ENCODE results near the gene EVC2. TPM values are rescaled to one million over a fixed set of nuclear protein-coding genes. Genes with fewer than 3 reads are reported as not detected.

EVC2 gene
- polyA plus RNA-seq, 6 donors from 2014 or later: 0.05 to 0.29 (median 0.13) TPM; not detected in 2

DNA sequence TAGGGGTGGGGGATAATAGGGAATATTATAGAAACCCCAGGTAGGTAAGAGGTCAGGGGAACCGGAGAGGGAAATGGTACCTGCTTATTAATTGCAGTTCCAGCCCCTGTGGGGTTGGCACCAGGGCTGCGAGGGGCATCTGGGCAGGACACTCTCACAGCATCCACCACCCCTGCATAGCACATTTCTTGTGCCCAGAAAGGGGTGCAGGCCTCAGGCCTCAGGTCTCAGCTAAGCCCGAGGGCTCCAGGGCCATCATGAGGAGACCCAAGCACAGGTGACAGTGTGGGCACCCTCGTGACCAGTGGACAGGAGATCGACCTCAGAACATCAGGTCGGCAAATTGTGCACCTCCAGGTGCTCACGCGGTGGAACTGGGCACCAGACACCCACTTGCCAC, 164.7 kb downstream of the EVC2 start:
- Mint-ChIP-seq H3K4me3 (no peak overlapping the region), H3K27ac (no peak overlapping the region), H3K27me3 (peaks cover 0 to 7% (median 0%) of the 10 kb centered on the region in 3 donors), H3K4me1 (peaks cover 0 to 3% (median 0%) of the 10 kb centered on the region in 3 donors), H3K36me3 (no peaks in the 10 kb centered on the region), H3K9me3 (peaks cover 0 to 9% (median 0%) of the 10 kb centered on the region in 7 donors)
- ATAC-seq (ENCODE audit: low read depth in 2 of 2) (no peak), DNase-seq (no peak)

DNA sequence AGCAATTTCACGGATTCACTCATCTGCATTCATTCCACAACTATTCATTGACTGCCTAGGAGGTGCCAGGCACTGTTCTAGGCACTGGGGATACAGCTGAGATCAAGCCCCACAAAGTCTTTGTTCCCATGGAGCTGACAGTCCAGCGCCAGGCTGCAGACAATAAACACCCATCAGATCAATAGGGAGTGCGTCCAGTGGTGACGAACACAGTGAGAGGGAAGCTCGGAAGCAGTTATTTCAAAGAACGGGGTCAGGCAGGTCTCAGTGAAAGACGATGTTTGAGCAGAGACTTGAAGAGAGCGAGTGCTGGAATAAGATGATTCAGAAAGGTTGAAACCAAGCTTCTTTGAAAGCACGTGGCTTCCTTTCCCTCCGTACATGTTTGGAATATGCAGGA, 167.2 kb downstream of the EVC2 start:
- Mint-ChIP-seq H3K9me3 (peaks cover 0 to 14% (median 0%) of the 10 kb centered on the region in 7 donors), H3K4me3 (no peak overlapping the region), H3K36me3 (no peaks in the 10 kb centered on the region), H3K27ac (peak overlapping the region in 1 of 6 donors; percentile 19), H3K27me3 (peaks cover 0 to 7% (median 0%) of the 10 kb centered on the region in 3 donors), H3K4me1 (peaks cover 0 to 3% (median 0%) of the 10 kb centered on the region in 3 donors)
- ATAC-seq (ENCODE audit: low read depth in 2 of 2): no peak
- DNase-seq: no peak

GRCh38 chr4:5539584-5539983, 168.8 kb downstream of the EVC2 start:
- H3K36me3 Mint-ChIP-seq: peaks cover 0 to 9% of the 10 kb centered on the region in 2 donors
- DNase-seq: no peak
- H3K9me3 Mint-ChIP-seq: peaks cover 7 to 25% (median 9%) of the 10 kb centered on the region in 7 donors
- H3K4me3 Mint-ChIP-seq: no peak overlapping the region
- no peak overlapping the region for H3K27ac Mint-ChIP-seq
- H3K4me1 Mint-ChIP-seq: no peaks in the 10 kb centered on the region
- no peak for ATAC-seq (ENCODE audit: low read depth in 2 of 2)
- peaks cover 0 to under 1% (median 0%) of the 10 kb centered on the region in 3 donors for H3K27me3 Mint-ChIP-seq

DNA sequence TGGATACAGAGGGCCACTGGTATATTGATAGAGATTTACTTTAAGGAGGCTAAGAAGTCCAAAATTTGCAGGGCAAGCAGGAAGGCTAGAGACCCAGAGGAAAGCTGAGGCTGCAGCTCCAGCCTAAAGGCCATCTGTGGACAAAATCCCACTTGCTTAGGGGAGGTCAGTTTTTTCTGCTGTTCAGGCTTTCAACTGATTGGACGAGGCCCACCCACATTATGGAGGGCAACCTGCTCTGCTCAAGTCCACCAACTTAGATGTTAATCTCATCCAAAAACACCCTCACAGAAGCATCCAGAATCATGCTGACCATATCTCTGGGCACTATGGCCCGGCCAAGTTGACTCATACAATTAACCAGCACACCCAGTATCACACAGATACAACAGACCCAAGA, 176.3 kb downstream of the EVC2 start:
- peaks cover 12 to 33% (median 16%) of the 10 kb centered on the region in 7 donors for H3K9me3 Mint-ChIP-seq
- H3K36me3 Mint-ChIP-seq: peaks cover 0 to 17% of the 10 kb centered on the region in 2 donors
- no peaks in the 10 kb centered on the region for H3K27me3 Mint-ChIP-seq
- no peaks in the 10 kb centered on the region for H3K4me1 Mint-ChIP-seq
- ATAC-seq (ENCODE audit: low read depth in 2 of 2) (no peak), DNase-seq (no peak)
- no peak overlapping the region for H3K27ac Mint-ChIP-seq
- H3K4me3 Mint-ChIP-seq: no peak overlapping the region

- H3K4me1 Mint-ChIP-seq: no peaks in the 10 kb centered on the region
- peaks cover 0 to 5% of the 10 kb centered on the region in 2 donors for H3K36me3 Mint-ChIP-seq
- no peak overlapping the region for H3K4me3 Mint-ChIP-seq
- H3K9me3 Mint-ChIP-seq: peaks cover 0 to 15% (median 0%) of the 10 kb centered on the region in 7 donors
- ATAC-seq (ENCODE audit: low read depth in 2 of 2) (no peak), DNase-seq (no peak)
- no peak overlapping the region for H3K27ac Mint-ChIP-seq
- no peaks in the 10 kb centered on the region for H3K27me3 Mint-ChIP-seq
These were observed 180.3 kb downstream of the EVC2 start for GRCh38 chr4:5528031-5528436.

DNA sequence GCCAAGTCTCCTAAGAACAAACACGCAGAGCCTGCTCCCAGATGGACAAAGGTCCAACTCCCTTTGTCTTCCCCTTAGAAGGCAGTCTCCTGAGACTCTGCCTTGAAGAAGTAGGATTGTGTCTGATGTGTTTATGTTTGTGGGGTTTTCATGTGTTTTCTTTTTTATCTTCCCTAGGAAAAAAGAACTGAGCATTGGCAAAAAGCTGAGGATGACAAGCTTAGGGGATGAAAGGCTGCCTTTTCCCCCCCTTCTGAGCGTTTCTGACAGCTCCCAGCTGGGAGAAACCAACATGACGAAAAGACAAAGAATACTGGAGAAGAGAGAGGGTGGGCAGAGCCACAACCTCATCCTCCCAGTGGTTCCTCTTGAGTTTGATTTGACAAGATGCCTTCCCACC, 181.1 kb downstream of the EVC2 start:
- Mint-ChIP-seq H3K27me3 (no peaks in the 10 kb centered on the region), H3K4me1 (no peaks in the 10 kb centered on the region), H3K36me3 (no peaks in the 10 kb centered on the region), H3K9me3 (peaks cover 0 to 10% (median 0%) of the 10 kb centered on the region in 7 donors), H3K4me3 (no peak overlapping the region), H3K27ac (no peak overlapping the region)
- ATAC-seq (ENCODE audit: low read depth in 2 of 2) (no peak), DNase-seq (no peak)

GRCh38 chr4:5526080-5526846, 182.1 kb downstream of the EVC2 start:
- H3K27me3 Mint-ChIP-seq: no peaks in the 10 kb centered on the region
- H3K4me3 Mint-ChIP-seq: no peak overlapping the region
- H3K9me3 Mint-ChIP-seq: peaks cover 0 to 10% (median under 1%) of the 10 kb centered on the region in 7 donors
- H3K27ac Mint-ChIP-seq: no peak overlapping the region
- ATAC-seq (ENCODE audit: low read depth in 2 of 2) (no peak), DNase-seq (no peak)
- H3K4me1 Mint-ChIP-seq: no peaks in the 10 kb centered on the region
- H3K36me3 Mint-ChIP-seq: no peaks in the 10 kb centered on the region

GRCh38 chr4:5524446-5525299, 183.7 kb downstream of the EVC2 start:
- H3K36me3 Mint-ChIP-seq: no peaks in the 10 kb centered on the region
- no peak overlapping the region for H3K27ac Mint-ChIP-seq
- H3K27me3 Mint-ChIP-seq: no peaks in the 10 kb centered on the region
- no peak overlapping the region for H3K4me3 Mint-ChIP-seq
- peaks cover 0 to 10% (median 6%) of the 10 kb centered on the region in 7 donors for H3K9me3 Mint-ChIP-seq
- ATAC-seq (ENCODE audit: low read depth in 2 of 2) (no peak), DNase-seq (no peak)
- no peaks in the 10 kb centered on the region for H3K4me1 Mint-ChIP-seq

- ATAC-seq (ENCODE audit: low read depth in 2 of 2) (no peak), DNase-seq (no peak)
- Mint-ChIP-seq H3K4me3 (no peak overlapping the region), H3K27me3 (no peaks in the 10 kb centered on the region), H3K9me3 (peaks cover 0 to 13% (median 7%) of the 10 kb centered on the region in 7 donors), H3K36me3 (no peaks in the 10 kb centered on the region), H3K27ac (no peak overlapping the region), H3K4me1 (no peaks in the 10 kb centered on the region)
These were observed 191.0 kb downstream of the EVC2 start for GRCh38 chr4:5517372-5517771.

GRCh38 chr4:5515646-5516045, 192.7 kb downstream of the EVC2 start:
- Mint-ChIP-seq H3K27ac (no peak overlapping the region), H3K27me3 (no peaks in the 10 kb centered on the region), H3K4me1 (no peaks in the 10 kb centered on the region), H3K4me3 (no peak overlapping the region), H3K36me3 (no peaks in the 10 kb centered on the region), H3K9me3 (peaks cover 0 to 16% (median 3%) of the 10 kb centered on the region in 7 donors)
- ATAC-seq (ENCODE audit: low read depth in 2 of 2): no peak
- DNase-seq: no peak

Other genes starting within 250 kb of the EVC2 start
- not detected for gene EVC, start 2.6 kb upstream of the EVC2 start, polyA plus RNA-seq (ENCODE audit: low read depth in 6 of 6)
- 1 to 10 TPM in 3 of 6 donors, under 1 TPM in 2, not detected in 1; 0.49 to 3.5 (median 1.3) TPM for gene CRMP1, start 184.5 kb upstream of the EVC2 start, polyA plus RNA-seq (ENCODE audit: low read depth in 6 of 6)